ENCODE data around the gene LBR. TPM values are rescaled to one million over a fixed set of nuclear protein-coding genes. Genes with fewer than 3 reads are reported as not detected.
"Not testable (repeated sequence)": the region's sequence is repeated elsewhere in the genome, so short reads cannot be mapped to it uniquely, and the experiment has no call there.

LBR gene
- 10 to 100 TPM; 24.7 to 75.0 (median 46.5) TPM for total RNA-seq

GRCh38 chr1:225427235-225428067 is at the start of gene LBR:
TSS of gene LBR (minus strand) at chr1:225428038. CDS start at chr1:225424075, 3,963 bp downstream.
- peak; percentile 44 for ATAC-seq (ENCODE audit: low FRiP score)
- DNase-seq (ENCODE audit: low spot score) = no peak
- no peak for TF ChIP-seq CTCF (IDR thresholded peaks at IDR 0.05)

GRCh38 chr1:225477296-225477911 is 49.6 kb upstream of the LBR start:
- DNase-seq (ENCODE audit: low spot score) = no peak
- ATAC-seq (ENCODE audit: low FRiP score) = no peak
- TF ChIP-seq CTCF (IDR thresholded peaks at IDR 0.05) = no peak

DNA sequence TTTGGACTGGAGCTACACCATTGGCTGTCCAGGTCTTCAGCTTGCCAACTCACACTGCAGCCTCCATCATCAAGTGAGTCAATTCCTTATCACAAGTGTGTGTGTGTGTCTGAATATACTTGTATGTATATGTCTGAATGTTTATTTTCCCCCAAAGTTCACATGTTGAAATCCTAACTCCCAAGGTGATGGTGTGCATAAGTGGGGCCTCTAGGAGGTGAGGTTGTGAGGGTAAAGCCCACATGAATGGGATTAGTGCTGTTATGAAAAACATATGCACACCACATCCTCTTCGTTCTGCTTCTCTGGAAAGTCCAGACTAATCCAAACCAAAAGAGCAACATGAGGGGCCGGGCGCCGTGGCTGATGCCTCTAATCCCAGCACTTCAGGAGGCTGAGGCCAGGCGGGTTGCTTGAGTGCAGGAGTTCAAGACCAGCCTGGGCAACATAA is 48.7 kb upstream of the LBR start:
- ATAC-seq (ENCODE audit: low FRiP score) = no peak
- DNase-seq (ENCODE audit: low spot score) = no peak
- TF ChIP-seq CTCF (IDR thresholded peaks at IDR 0.05) = no peak

DNA sequence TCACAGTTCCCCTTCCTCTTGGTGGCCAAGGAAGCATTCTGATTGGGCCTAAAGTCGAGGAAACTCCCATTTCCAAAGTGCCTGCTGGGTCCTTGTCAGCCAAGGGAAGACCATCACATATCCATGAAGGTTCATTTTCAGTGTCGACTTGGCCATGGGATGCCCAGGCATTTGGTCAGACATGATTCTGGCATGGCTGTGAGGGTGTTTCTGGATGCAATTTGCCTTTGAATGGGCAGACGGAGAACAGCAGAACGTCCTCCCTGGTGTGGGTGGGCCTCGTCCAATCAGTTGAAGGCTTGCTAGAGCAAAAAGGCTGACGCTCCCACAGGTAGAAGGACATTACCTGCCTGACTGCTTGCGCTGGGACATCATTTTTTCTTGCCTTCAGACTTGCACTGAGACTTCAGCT is 48.3 kb upstream of the LBR start:
- DNase-seq (ENCODE audit: low spot score) = no peak
- no peak for ATAC-seq (ENCODE audit: low FRiP score)
- TF ChIP-seq CTCF (IDR thresholded peaks at IDR 0.05) = no peak

- peak; percentile 89 for ATAC-seq (ENCODE audit: low FRiP score)
- TF ChIP-seq CTCF (IDR thresholded peaks at IDR 0.05) = peak; percentile 93 to 100 (median 100)
- no peak for DNase-seq (ENCODE audit: low spot score)
Observed at GRCh38 chr1:225474986-225475820, 47.4 kb upstream of the LBR start.

DNA sequence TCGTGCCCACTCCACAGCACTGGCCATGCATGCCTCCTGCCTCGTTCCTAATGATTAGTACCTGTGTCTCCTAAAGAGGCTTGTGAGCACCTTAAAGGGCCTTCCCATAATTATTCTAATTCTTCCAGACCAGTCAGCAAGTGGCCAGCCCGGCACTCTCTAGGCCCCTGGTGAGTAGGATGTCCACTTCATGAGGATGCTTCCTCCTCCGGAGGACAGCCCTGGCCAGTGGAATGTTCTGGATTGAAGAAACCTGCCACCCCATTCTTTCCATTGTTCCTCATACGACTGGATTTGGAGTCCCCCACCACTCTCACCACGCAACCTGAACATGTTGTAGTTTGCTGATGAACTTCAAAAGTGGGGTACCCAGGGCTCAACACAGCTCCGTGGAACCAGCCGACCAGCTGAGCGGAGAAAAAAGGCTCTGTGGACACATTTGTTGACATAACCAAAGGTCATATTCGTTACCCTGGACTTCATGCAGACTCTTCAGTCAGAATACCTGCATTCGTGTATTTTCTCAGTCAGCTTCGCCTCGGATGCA is 46.7 kb upstream of the LBR start:
- DNase-seq (ENCODE audit: low spot score) (no peak), ATAC-seq (ENCODE audit: low FRiP score) (no peak)
- no peak for TF ChIP-seq CTCF (IDR thresholded peaks at IDR 0.05)

- DNase-seq (ENCODE audit: low spot score) = peak; percentile 15
Observed at GRCh38 chr1:225473676-225474438, 46.0 kb upstream of the LBR start.

DNA sequence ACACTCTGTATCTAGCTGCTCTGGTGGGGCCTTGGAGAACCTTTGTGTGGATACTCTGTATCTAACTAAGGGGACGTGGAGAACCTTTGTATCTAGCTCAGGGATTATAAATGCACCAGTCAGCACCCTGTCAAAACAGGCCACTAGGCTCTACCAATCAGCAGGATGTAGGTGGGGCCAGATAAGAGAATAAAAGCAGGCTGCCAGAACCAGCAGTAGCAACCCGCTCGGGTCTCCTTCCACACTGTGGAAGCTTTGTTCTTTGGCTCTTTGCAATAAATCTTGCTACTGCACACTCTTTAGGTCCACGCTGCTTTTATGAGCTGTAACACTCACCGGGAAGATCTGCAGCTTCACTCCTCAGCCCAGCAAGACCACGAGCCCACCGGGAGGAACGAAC is 45.4 kb upstream of the LBR start:
- DNase-seq (ENCODE audit: low spot score) = peak; percentile 9
- ATAC-seq (ENCODE audit: low FRiP score) = not testable (repeated sequence)

More at GRCh38 chr1:225473676-225474438, 46.0 kb upstream of the LBR start:
- not testable (repeated sequence) for ATAC-seq (ENCODE audit: low FRiP score)

Measured in omental fat pad (tissue), 4 donors.